GM12892 (cell line): Measurements from ENCODE around the gene SOX6.

ENCODE experiments used
- POLR2A ChIP-seq: IDR thresholded peaks from 2 replicates; pipeline ENCODE4 v1.6.1; 2011; ENCODE audit warnings: low read depth, low read length, control low read depth
- TAF1 ChIP-seq: IDR thresholded peaks from 2 replicates; pipeline ENCODE4 v1.6.1; 2011; ENCODE audit warnings: low read depth, mild to moderate bottlenecking, control low read depth, low read length, borderline replicate concordance

DNA sequence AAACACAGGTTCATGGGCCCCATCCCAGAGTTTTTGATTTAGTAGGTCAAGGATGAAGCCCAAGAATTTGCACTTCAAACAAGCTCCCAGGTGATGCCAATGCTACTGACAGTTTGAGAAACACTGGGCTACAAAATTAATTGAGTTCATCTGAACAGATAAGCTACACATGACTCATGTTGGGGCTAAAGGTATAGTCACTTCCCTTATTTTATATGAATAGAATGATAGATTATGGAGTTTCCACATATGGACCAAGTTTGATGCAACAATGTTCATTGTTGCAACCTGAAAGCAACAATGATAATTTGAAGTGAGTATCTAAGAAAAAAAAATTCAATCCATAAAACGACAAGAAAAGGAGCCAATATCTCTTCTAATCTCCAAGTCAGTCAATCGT is 54.9 kb downstream of the SOX6 start:
- no peak for TF ChIP-seq POLR2A
- TF ChIP-seq TAF1: no peak
